ENCODE data around the gene PRDM7. TPM values are rescaled to one million over a fixed set of nuclear protein-coding genes. Genes with fewer than 3 reads are reported as not detected.

PRDM7 gene
- total and polyA plus RNA-seq, 3 experiments from 2014 or later = not detected

GRCh38 chr16:90084215-90084950 is 7.3 kb upstream of the PRDM7 start:
- Histone ChIP-seq H3K27ac (ENCODE audit: low read depth, low read length) (no peak overlapping the region), H3K27me3 (ENCODE audit: insufficient read depth, low read length, poor library complexity, severe bottlenecking) (no peaks in the 10 kb centered on the region), H3K4me3 (ENCODE audit: low read length) (no peak overlapping the region), H3K36me3 (ENCODE audit: insufficient read depth, low read length) (no peaks in the 10 kb centered on the region), H3K4me1 (ENCODE audit: insufficient read depth, low read length) (no peaks in the 10 kb centered on the region), H3K9me3 (ENCODE audit: low read length) (no peaks in the 10 kb centered on the region)
- Mint-ChIP-seq H3K36me3 (peaks cover 0 to 3% (median 1%) of the 10 kb centered on the region in 3 donors), H3K9me3 (peaks cover 0 to 4% (median 3%) of the 10 kb centered on the region in 5 donors), H3K27me3 (peaks cover 0 to 20% of the 10 kb centered on the region in 2 donors), H3K27ac (peak overlapping the region in 1 of 8 donors; percentile 93), H3K4me1 (peaks cover 11 to 18% (median 13%) of the 10 kb centered on the region in 3 donors), H3K4me3 (peak overlapping the region in 1 of 7 donors; percentile 58)
- no peak for DNase-seq
- ChIA-PET CTCF (no interaction called here), POLR2A (no interaction called here)

- no peak overlapping the region for H3K27ac ChIP-seq (ENCODE audit: low read depth, low read length)
- no peak for DNase-seq
- peaks cover 0 to 3% (median 1%) of the 10 kb centered on the region in 3 donors for H3K36me3 Mint-ChIP-seq
- POLR2A ChIA-PET = no interaction called here
- no peaks in the 10 kb centered on the region for H3K36me3 ChIP-seq (ENCODE audit: insufficient read depth, low read length)
- H3K4me3 ChIP-seq (ENCODE audit: low read length) = no peak overlapping the region
- peak overlapping the region; percentile 88 to 98 (median 96) for H3K4me3 Mint-ChIP-seq
- no peaks in the 10 kb centered on the region for H3K27me3 ChIP-seq (ENCODE audit: insufficient read depth, low read length, poor library complexity, severe bottlenecking)
- H3K27me3 Mint-ChIP-seq = peaks cover 0 to 22% of the 10 kb centered on the region in 2 donors
- no peaks in the 10 kb centered on the region for H3K4me1 ChIP-seq (ENCODE audit: insufficient read depth, low read length)
- CTCF ChIA-PET = interaction anchor here (1.3 kb wide), 1 partner anchor 10 kb away, joined by 5 read pairs; no protein-coding TSS in a partner anchor
- H3K9me3 Mint-ChIP-seq = peaks cover 0 to 4% (median 3%) of the 10 kb centered on the region in 5 donors
- H3K27ac Mint-ChIP-seq = peak overlapping the region in 5 of 8 donors; percentile 1 to 93 (median 43)
- H3K9me3 ChIP-seq (ENCODE audit: low read length) = no peaks in the 10 kb centered on the region
- H3K4me1 Mint-ChIP-seq = peaks cover 12 to 18% (median 13%) of the 10 kb centered on the region in 3 donors
Measured at GRCh38 chr16:90083139-90083538, 6.0 kb upstream of the PRDM7 start.

- peaks cover 0 to 3% (median 3%) of the 10 kb centered on the region in 3 donors for H3K36me3 Mint-ChIP-seq
- no peaks in the 10 kb centered on the region for H3K27me3 ChIP-seq (ENCODE audit: insufficient read depth, low read length, poor library complexity, severe bottlenecking)
- H3K36me3 ChIP-seq (ENCODE audit: insufficient read depth, low read length) = no peaks in the 10 kb centered on the region
- CTCF ChIA-PET = interaction anchor here (1.1 kb wide), 1 partner anchor 11 kb away, joined by 5 read pairs; no protein-coding TSS in a partner anchor
- H3K4me1 ChIP-seq (ENCODE audit: insufficient read depth, low read length) = peaks cover 5% of the 10 kb centered on the region
- H3K9me3 ChIP-seq (ENCODE audit: low read length) = no peaks in the 10 kb centered on the region
- POLR2A ChIA-PET = no interaction called here
- peaks cover 2 to 24% of the 10 kb centered on the region in 2 donors for H3K27me3 Mint-ChIP-seq
- H3K9me3 Mint-ChIP-seq = peaks cover 0 to 4% (median 3%) of the 10 kb centered on the region in 5 donors
- DNase-seq = no peak
- H3K27ac ChIP-seq (ENCODE audit: low read depth, low read length) = no peak overlapping the region
- H3K4me1 Mint-ChIP-seq = peaks cover 26 to 33% (median 26%) of the 10 kb centered on the region in 3 donors
- H3K4me3 Mint-ChIP-seq = peak overlapping the region; percentile 88 to 98 (median 96)
- H3K4me3 ChIP-seq (ENCODE audit: low read length) = no peak overlapping the region
- H3K27ac Mint-ChIP-seq = peak overlapping the region in 3 of 8 donors; percentile 75 to 96 (median 93)
Measured at GRCh38 chr16:90081606-90081970, 4.5 kb upstream of the PRDM7 start.

- no peak overlapping the region for H3K27ac ChIP-seq (ENCODE audit: low read depth, low read length)
- no peak overlapping the region for H3K4me3 ChIP-seq (ENCODE audit: low read length)
- Mint-ChIP-seq H3K4me3 (peak overlapping the region in 1 of 7 donors; percentile 81), H3K9me3 (no peaks in the 10 kb centered on the region), H3K27ac (peak overlapping the region in 1 of 8 donors; percentile 26), H3K36me3 (peaks cover 0 to 3% (median 0%) of the 10 kb centered on the region in 3 donors), H3K27me3 (peaks cover 2 to 26% of the 10 kb centered on the region in 2 donors), H3K4me1 (peaks cover 27 to 36% (median 29%) of the 10 kb centered on the region in 3 donors)
- no peaks in the 10 kb centered on the region for H3K9me3 ChIP-seq (ENCODE audit: low read length)
- H3K27me3 ChIP-seq (ENCODE audit: insufficient read depth, low read length, poor library complexity, severe bottlenecking) = no peaks in the 10 kb centered on the region
- H3K36me3 ChIP-seq (ENCODE audit: insufficient read depth, low read length) = no peaks in the 10 kb centered on the region
- DNase-seq = no peak
- ChIA-PET CTCF (interaction anchor here (1.2 kb wide), 1 partner anchor 32 kb away, joined by 3 read pairs; no protein-coding TSS in a partner anchor), POLR2A (no interaction called here)
- peaks cover 6% of the 10 kb centered on the region for H3K4me1 ChIP-seq (ENCODE audit: insufficient read depth, low read length)
Measured at GRCh38 chr16:90078579-90078895, 1.4 kb upstream of the PRDM7 start.

GRCh38 chr16:90077757-90078578 is 837 bp upstream of the PRDM7 start:
- Mint-ChIP-seq H3K27me3 (peaks cover 2 to 23% of the 10 kb centered on the region in 2 donors), H3K4me1 (peaks cover 24 to 32% (median 27%) of the 10 kb centered on the region in 3 donors), H3K36me3 (peaks cover 0 to 3% (median 0%) of the 10 kb centered on the region in 3 donors), H3K9me3 (no peaks in the 10 kb centered on the region), H3K4me3 (peak overlapping the region; percentile 81 to 97 (median 95)), H3K27ac (peak overlapping the region; percentile 26 to 94 (median 88))
- Histone ChIP-seq H3K36me3 (ENCODE audit: insufficient read depth, low read length) (no peaks in the 10 kb centered on the region), H3K27me3 (ENCODE audit: insufficient read depth, low read length, poor library complexity, severe bottlenecking) (no peaks in the 10 kb centered on the region), H3K4me1 (ENCODE audit: insufficient read depth, low read length) (peaks cover 6% of the 10 kb centered on the region), H3K9me3 (ENCODE audit: low read length) (no peaks in the 10 kb centered on the region), H3K4me3 (ENCODE audit: low read length) (peak overlapping the region; percentile 60), H3K27ac (ENCODE audit: low read depth, low read length) (no peak overlapping the region)
- ChIA-PET CTCF (interaction anchor here (1.2 kb wide), 1 partner anchor 31 kb away, joined by 3 read pairs; no protein-coding TSS in a partner anchor), POLR2A (no interaction called here)
- DNase-seq = peak in 3 of 5 donors; percentile 3 to 59 (median 56)

GRCh38 chr16:90072442-90073105 is 4.6 kb downstream of the PRDM7 start:
- peaks cover 9 to 12% (median 11%) of the 10 kb centered on the region in 3 donors for H3K4me1 Mint-ChIP-seq
- H3K9me3 Mint-ChIP-seq = no peaks in the 10 kb centered on the region
- CTCF ChIA-PET = interaction anchor here (1.3 kb wide), 1 partner anchor 10 kb away, joined by 5 read pairs; no protein-coding TSS in a partner anchor

GRCh38 chr16:90070440-90070839 is 6.7 kb downstream of the PRDM7 start:
- H3K27me3 Mint-ChIP-seq = peaks cover 11 to 44% of the 10 kb centered on the region in 2 donors
- H3K36me3 Mint-ChIP-seq = no peaks in the 10 kb centered on the region
- Histone ChIP-seq H3K9me3 (ENCODE audit: low read length) (no peaks in the 10 kb centered on the region), H3K27ac (ENCODE audit: low read depth, low read length) (no peak overlapping the region), H3K36me3 (ENCODE audit: insufficient read depth, low read length) (no peaks in the 10 kb centered on the region), H3K4me3 (ENCODE audit: low read length) (no peak overlapping the region), H3K4me1 (ENCODE audit: insufficient read depth, low read length) (no peaks in the 10 kb centered on the region), H3K27me3 (ENCODE audit: insufficient read depth, low read length, poor library complexity, severe bottlenecking) (no peaks in the 10 kb centered on the region)
- no peaks in the 10 kb centered on the region for H3K4me1 Mint-ChIP-seq
- peak overlapping the region in 1 of 8 donors; percentile 15 for H3K27ac Mint-ChIP-seq
- no peak for DNase-seq
- no peaks in the 10 kb centered on the region for H3K9me3 Mint-ChIP-seq
- ChIA-PET POLR2A (no interaction called here), CTCF (no interaction called here)
- H3K4me3 Mint-ChIP-seq = no peak overlapping the region

More at GRCh38 chr16:90072442-90073105, 4.6 kb downstream of the PRDM7 start:
- H3K36me3 ChIP-seq (ENCODE audit: insufficient read depth, low read length) = no peaks in the 10 kb centered on the region
- Mint-ChIP-seq H3K4me3 (no peak overlapping the region), H3K36me3 (peaks cover 0 to under 1% (median 0%) of the 10 kb centered on the region in 3 donors), H3K27me3 (peaks cover 5 to 45% of the 10 kb centered on the region in 2 donors), H3K27ac (no peak overlapping the region)
- DNase-seq = no peak
- H3K4me1 ChIP-seq (ENCODE audit: insufficient read depth, low read length) = peaks cover 6% of the 10 kb centered on the region
- H3K4me3 ChIP-seq (ENCODE audit: low read length) = no peak overlapping the region
- H3K27me3 ChIP-seq (ENCODE audit: insufficient read depth, low read length, poor library complexity, severe bottlenecking) = no peaks in the 10 kb centered on the region
- no peak overlapping the region for H3K27ac ChIP-seq (ENCODE audit: low read depth, low read length)
- no peaks in the 10 kb centered on the region for H3K9me3 ChIP-seq (ENCODE audit: low read length)
- POLR2A ChIA-PET = no interaction called here

All from CD8-positive, alpha-beta memory T cell (primary cell).